DOHH2 (cell line): ENCODE data around the gene MTG1.

Experiments used
- H3F3A ChIP-seq: fragments of 200-600 bp; sonication (generic), shearing (Covaris generic); 2 replicates; pipeline ENCODE4 v1.6.0; 2016; ENCODE audit warnings: antibody characterized with exemption, mild to moderate bottlenecking; ENCODE audit not compliant: control insufficient read depth, insufficient read depth
- H3K27ac ChIP-seq: fragments of 200-600 bp; sonication (generic); 2 replicates; pipeline ENCODE4 v1.5.1; 2014; ENCODE audit warnings: low read depth, mild to moderate bottlenecking, low read length, moderate library complexity
- H3K27me3 ChIP-seq: fragments of 200-600 bp; sonication (generic); 2 replicates; pipeline ENCODE4 v1.6.1; 2014; ENCODE audit warnings: mild to moderate bottlenecking, low read length, mixed read lengths; ENCODE audit not compliant: control insufficient read depth
- H3K36me3 ChIP-seq: fragments of 200-600 bp; sonication (generic); 2 replicates; pipeline ENCODE4 v1.6.1; 2014; ENCODE audit warnings: mild to moderate bottlenecking, low read length, moderate library complexity, mixed read lengths; ENCODE audit not compliant: control insufficient read depth
- H3K4me1 ChIP-seq: fragments of 200-600 bp; sonication (generic); 2 replicates; pipeline ENCODE4 v1.6.1; 2014; ENCODE audit warnings: mild to moderate bottlenecking, low read length, mixed read lengths; ENCODE audit not compliant: control insufficient read depth
- H3K4me2 ChIP-seq: fragments of 200-600 bp; sonication (generic); 2 replicates; pipeline ENCODE4 v1.6.0; 2014; ENCODE audit warnings: mild to moderate bottlenecking, low read length, moderate library complexity
- H3K4me3 ChIP-seq: fragments of 200-600 bp; sonication (generic); 2 replicates; pipeline ENCODE4 v1.5.1; 2014; ENCODE audit warnings: mild to moderate bottlenecking, low read length, mixed read lengths
- H3K79me2 ChIP-seq: fragments of 200-600 bp; sonication (generic); 2 replicates; pipeline ENCODE4 v1.6.1; 2014; ENCODE audit warnings: mild to moderate bottlenecking, low read length, mixed read lengths; ENCODE audit not compliant: control insufficient read depth
- H3K9me2 ChIP-seq: fragments of 200-600 bp; sonication (generic); replicated peaks from 2 replicates; pipeline ENCODE4 v1.6.1; 2014; ENCODE audit warnings: mild to moderate bottlenecking, low read length, mixed read lengths; ENCODE audit not compliant: control insufficient read depth
- H3K9me3 ChIP-seq: fragments of 200-600 bp; sonication (generic); 2 replicates; pipeline ENCODE4 v1.6.1; 2014; ENCODE audit warnings: antibody characterized with exemption, low read length, mixed read lengths; ENCODE audit not compliant: control insufficient read depth, insufficient read depth
- H4K20me1 ChIP-seq: fragments of 200-600 bp; sonication (generic); 2 replicates; pipeline ENCODE4 v1.6.0; 2014; ENCODE audit warnings: low read depth, mild to moderate bottlenecking, antibody characterized with exemption, low read length, moderate library complexity; ENCODE audit not compliant: control insufficient read depth, insufficient read depth
- EZH2phosphoT487 ChIP-seq: fragments of 200-600 bp; sonication (generic); IDR thresholded peaks from 2 replicates; pipeline ENCODE4 v1.6.1; 2017; ENCODE audit warnings: borderline replicate concordance, mild to moderate bottlenecking, antibody characterized with exemption, low read length, moderate library complexity, mixed read lengths
- TF ChIP-seq, protein P1 (sequence below): fragments of 200-600 bp; sonication (generic); IDR thresholded peaks from one replicate; pipeline ENCODE4 v1.5.1; 2014; ENCODE audit warnings: antibody characterized with exemption, mild to moderate bottlenecking, low read depth, low read length; ENCODE audit not compliant: poor library complexity, severe bottlenecking

Gene MTG1

DNA sequence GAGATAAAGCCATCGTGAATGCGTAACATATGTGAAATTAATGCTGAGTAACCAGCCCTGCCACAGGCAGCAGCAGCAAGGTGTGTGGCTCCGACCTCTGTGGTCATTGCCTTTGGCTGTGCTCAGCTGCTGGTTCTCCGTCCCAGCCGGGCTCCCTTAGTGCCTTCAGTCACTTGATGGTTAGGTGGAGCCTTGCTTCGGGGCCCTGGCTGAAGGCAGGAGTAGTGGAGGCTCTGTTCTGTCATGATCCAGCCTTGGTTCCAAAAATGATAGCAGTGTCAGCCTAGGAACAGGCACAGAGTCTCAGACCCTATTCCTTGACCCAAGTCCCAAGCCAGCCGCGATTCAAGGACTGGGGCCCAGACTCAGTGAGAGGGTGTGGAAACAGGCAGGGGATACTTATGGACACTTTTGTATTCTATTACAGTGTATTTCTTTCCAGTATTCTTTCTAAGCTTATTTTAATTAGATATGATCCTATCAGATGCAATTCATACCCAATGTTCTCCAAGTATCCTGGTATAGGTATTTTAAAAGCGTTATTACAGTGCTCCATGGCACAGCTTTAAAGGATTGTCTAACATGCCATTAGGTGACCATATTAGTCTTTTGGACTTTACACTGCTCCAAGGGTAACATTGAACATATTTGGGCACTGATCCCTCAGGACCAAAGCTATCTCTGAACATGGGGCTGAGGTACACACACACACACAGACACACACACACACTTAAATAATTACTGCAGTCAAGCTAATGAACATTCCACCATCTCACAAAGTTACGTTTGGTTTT lies 68.8 kb downstream of the MTG1 start:
- Histone ChIP-seq H3K4me2 (no peak overlapping the region), H3K4me3 (no peak overlapping the region), H3F3A (no peaks in the 10 kb centered on the region), H3K27ac (no peak overlapping the region), H3K9me3 (no peaks in the 10 kb centered on the region), H3K9me2 (no peaks in the 10 kb centered on the region), H3K79me2 (no peaks in the 10 kb centered on the region), H3K36me3 (no peaks in the 10 kb centered on the region), H4K20me1 (no peaks in the 10 kb centered on the region), H3K4me1 (no peaks in the 10 kb centered on the region), H3K27me3 (no peaks in the 10 kb centered on the region)
- TF ChIP-seq, protein P1, sequence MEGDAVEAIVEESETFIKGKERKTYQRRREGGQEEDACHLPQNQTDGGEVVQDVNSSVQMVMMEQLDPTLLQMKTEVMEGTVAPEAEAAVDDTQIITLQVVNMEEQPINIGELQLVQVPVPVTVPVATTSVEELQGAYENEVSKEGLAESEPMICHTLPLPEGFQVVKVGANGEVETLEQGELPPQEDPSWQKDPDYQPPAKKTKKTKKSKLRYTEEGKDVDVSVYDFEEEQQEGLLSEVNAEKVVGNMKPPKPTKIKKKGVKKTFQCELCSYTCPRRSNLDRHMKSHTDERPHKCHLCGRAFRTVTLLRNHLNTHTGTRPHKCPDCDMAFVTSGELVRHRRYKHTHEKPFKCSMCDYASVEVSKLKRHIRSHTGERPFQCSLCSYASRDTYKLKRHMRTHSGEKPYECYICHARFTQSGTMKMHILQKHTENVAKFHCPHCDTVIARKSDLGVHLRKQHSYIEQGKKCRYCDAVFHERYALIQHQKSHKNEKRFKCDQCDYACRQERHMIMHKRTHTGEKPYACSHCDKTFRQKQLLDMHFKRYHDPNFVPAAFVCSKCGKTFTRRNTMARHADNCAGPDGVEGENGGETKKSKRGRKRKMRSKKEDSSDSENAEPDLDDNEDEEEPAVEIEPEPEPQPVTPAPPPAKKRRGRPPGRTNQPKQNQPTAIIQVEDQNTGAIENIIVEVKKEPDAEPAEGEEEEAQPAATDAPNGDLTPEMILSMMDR: no peak

DNA sequence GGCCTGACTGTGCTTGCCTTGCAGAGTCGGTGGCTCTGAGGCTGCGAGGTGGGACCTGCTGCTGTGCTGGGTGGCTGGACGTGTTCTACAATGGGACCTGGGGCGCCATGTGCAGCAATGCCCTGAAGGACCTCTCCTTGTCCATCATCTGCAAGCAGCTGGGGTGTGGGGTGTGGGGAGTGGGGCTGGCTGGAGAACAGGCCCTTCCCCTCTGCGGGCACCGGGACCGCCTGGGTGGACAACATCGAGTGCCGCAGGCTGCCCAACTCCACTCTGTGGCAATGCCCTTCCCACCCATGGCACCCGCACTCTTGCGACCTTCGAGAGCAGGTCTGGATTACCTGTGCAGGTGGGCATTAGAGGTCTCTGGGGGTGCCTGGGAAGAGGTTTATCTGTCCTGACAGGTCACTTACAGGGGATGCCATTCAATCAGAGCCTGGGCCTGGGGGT lies 70.7 kb downstream of the MTG1 start:
- H3K9me3 ChIP-seq: no peaks in the 10 kb centered on the region
- TF ChIP-seq, protein P1: no peak
- TF ChIP-seq EZH2phosphoT487: no peak

DNA sequence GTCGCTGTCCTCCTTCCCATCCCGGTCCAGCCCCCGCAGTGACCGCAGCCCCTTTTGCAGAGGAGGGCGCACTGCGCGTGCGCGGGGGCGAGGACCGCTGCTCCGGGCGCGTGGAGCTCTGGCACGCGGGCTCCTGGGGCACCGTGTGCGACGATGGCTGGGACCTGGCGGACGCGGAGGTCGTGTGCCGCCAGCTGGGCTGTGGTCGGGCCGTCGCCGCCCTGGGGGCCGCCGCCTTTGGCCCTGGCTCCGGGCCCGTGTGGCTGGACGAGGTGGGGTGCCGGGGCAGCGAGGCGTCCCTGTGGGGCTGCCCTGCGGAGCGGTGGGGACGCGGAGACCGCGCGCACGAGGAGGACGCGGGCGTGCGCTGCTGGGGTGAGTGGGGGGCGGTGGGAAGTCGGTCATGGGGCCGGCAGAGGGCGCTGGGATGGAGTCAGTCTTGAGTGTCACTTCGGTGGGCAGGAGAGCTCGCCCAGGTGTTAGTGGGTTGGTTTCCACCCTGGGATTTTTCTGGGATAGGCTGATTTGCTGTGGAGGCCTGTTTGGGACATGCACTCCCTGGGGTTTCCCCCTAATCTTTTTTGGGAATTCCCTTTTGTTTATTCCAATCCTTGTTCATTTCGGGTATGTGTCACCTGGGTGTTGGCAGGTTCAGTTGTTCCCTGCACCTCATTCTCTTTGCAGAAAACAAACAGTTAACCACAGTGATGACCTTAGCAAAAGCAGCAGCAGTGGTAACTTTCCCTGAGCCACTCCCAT lies 71.4 kb downstream of the MTG1 start:
- Histone ChIP-seq H3F3A (no peaks in the 10 kb centered on the region), H3K9me3 (no peaks in the 10 kb centered on the region), H3K36me3 (no peaks in the 10 kb centered on the region), H3K4me1 (no peaks in the 10 kb centered on the region), H3K79me2 (no peaks in the 10 kb centered on the region), H3K27ac (no peak overlapping the region), H3K4me3 (no peak overlapping the region), H3K27me3 (no peaks in the 10 kb centered on the region), H3K4me2 (no peak overlapping the region), H4K20me1 (no peaks in the 10 kb centered on the region), H3K9me2 (no peaks in the 10 kb centered on the region)
- TF ChIP-seq, protein P1: no peak
- TF ChIP-seq EZH2phosphoT487: no peak

More for the DNA sequence above, 70.7 kb downstream of the MTG1 start:
- Histone ChIP-seq H3K4me1 (no peaks in the 10 kb centered on the region), H3K27me3 (no peaks in the 10 kb centered on the region), H3K4me3 (no peak overlapping the region), H3K79me2 (no peaks in the 10 kb centered on the region), H3F3A (no peaks in the 10 kb centered on the region), H3K4me2 (no peak overlapping the region), H3K27ac (no peak overlapping the region), H3K9me2 (no peaks in the 10 kb centered on the region), H3K36me3 (no peaks in the 10 kb centered on the region), H4K20me1 (no peaks in the 10 kb centered on the region)
